ENCODE measurements around the gene TP63. TPM values are rescaled to one million over a fixed set of nuclear protein-coding genes. Genes with fewer than 3 reads are reported as not detected.
"Not testable (repeated sequence)": the region's sequence is repeated elsewhere in the genome, so short reads cannot be mapped to it uniquely, and the experiment has no call there.

TP63 gene
- polyA plus RNA-seq, 1 donor from 2014 or later: 0.12 TPM

- H4K20me1 ChIP-seq (ENCODE audit: insufficient read depth): no peaks in the 10 kb centered on the region
- H3F3A ChIP-seq (ENCODE audit: insufficient read depth, low read length, poor library complexity, severe bottlenecking): no peaks in the 10 kb centered on the region
- no peaks in the 10 kb centered on the region for H3K79me2 ChIP-seq (replicated peaks; ENCODE audit: insufficient read depth, low read length)
- H3K4me2 ChIP-seq (ENCODE audit: low read length): no peak overlapping the region
- H3K36me3 ChIP-seq (ENCODE audit: insufficient read depth, low read length): no peaks in the 10 kb centered on the region
- no peak overlapping the region for H3K4me3 ChIP-seq (ENCODE audit: low read length)
- H3K27me3 ChIP-seq (ENCODE audit: insufficient read depth, low read depth, low read length): no peaks in the 10 kb centered on the region
- no peak for TF ChIP-seq EP300 (conservative IDR thresholded peaks at IDR 0.05; ENCODE audit: poor library complexity, severe bottlenecking)
- TF ChIP-seq MXI1 (conservative IDR thresholded peaks at IDR 0.05; ENCODE audit: poor library complexity, severe bottlenecking): no peak
- no peak for TF ChIP-seq SMC3 (conservative IDR thresholded peaks at IDR 0.05; ENCODE audit: poor library complexity)
- no peak for TF ChIP-seq TAF1 (IDR thresholded peaks at IDR 0.05; ENCODE audit: low read depth)
- no peak for TF ChIP-seq REST (IDR thresholded peaks at IDR 0.05; ENCODE audit: borderline replicate concordance)
- TF ChIP-seq POLR2AphosphoS5 (IDR thresholded peaks at IDR 0.05): no peak
- TF ChIP-seq, protein P1, sequence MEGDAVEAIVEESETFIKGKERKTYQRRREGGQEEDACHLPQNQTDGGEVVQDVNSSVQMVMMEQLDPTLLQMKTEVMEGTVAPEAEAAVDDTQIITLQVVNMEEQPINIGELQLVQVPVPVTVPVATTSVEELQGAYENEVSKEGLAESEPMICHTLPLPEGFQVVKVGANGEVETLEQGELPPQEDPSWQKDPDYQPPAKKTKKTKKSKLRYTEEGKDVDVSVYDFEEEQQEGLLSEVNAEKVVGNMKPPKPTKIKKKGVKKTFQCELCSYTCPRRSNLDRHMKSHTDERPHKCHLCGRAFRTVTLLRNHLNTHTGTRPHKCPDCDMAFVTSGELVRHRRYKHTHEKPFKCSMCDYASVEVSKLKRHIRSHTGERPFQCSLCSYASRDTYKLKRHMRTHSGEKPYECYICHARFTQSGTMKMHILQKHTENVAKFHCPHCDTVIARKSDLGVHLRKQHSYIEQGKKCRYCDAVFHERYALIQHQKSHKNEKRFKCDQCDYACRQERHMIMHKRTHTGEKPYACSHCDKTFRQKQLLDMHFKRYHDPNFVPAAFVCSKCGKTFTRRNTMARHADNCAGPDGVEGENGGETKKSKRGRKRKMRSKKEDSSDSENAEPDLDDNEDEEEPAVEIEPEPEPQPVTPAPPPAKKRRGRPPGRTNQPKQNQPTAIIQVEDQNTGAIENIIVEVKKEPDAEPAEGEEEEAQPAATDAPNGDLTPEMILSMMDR (IDR thresholded peaks at IDR 0.05; ENCODE audit: poor library complexity, severe bottlenecking): no peak
- no peak for TF ChIP-seq RAD21 (conservative IDR thresholded peaks at IDR 0.05)
- TF ChIP-seq EZH2 (IDR thresholded peaks at IDR 0.05; ENCODE audit: borderline replicate concordance, insufficient read depth, low read length, poor library complexity, severe bottlenecking): no peak
- H3K27ac ChIP-seq (ENCODE audit: low read length): no peak overlapping the region
- no peaks in the 10 kb centered on the region for H3K9me3 ChIP-seq (ENCODE audit: low read length)
- no peaks in the 10 kb centered on the region for H3K9me2 ChIP-seq (ENCODE audit: insufficient read depth, low read length)
- no peak overlapping the region for H2AFZ ChIP-seq (ENCODE audit: low read depth, low read length)
- no peak overlapping the region for H3K9ac ChIP-seq (ENCODE audit: low read length)
These were observed 41.0 kb upstream of the TP63 start for GRCh38 chr3:189590223-189590622.

DNA sequence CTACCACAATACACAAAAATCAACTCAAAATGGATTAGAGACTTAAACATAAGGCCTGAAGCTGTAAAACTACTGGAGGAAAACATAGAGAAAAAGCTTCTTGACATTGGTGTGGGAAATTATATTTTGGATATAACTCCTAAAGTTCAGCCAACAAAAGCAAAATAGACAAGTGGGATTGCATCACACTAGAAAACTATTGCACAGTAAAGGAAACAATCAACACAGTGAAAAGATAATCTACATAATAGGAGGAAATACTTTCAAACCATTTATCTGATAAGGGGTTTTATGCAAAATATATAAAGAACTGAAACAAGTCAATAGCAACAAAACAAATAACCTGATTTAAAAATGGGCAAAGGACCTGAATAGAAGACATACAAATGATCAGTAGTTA is 37.6 kb upstream of the TP63 start:
- Histone ChIP-seq H3K4me2 (ENCODE audit: low read length) (no peak overlapping the region), H2AFZ (ENCODE audit: low read depth, low read length) (no peak overlapping the region), H4K20me1 (ENCODE audit: insufficient read depth) (no peaks in the 10 kb centered on the region), H3K9me2 (ENCODE audit: insufficient read depth, low read length) (no peaks in the 10 kb centered on the region), H3K9ac (ENCODE audit: low read length) (no peak overlapping the region), H3K27me3 (ENCODE audit: insufficient read depth, low read depth, low read length) (no peaks in the 10 kb centered on the region), H3F3A (ENCODE audit: insufficient read depth, low read length, poor library complexity, severe bottlenecking) (no peaks in the 10 kb centered on the region), H3K9me3 (ENCODE audit: low read length) (no peaks in the 10 kb centered on the region), H3K4me3 (ENCODE audit: low read length) (no peak overlapping the region), H3K36me3 (ENCODE audit: insufficient read depth, low read length) (no peaks in the 10 kb centered on the region), H3K27ac (ENCODE audit: low read length) (no peak overlapping the region), H3K79me2 (replicated peaks; ENCODE audit: insufficient read depth, low read length) (no peaks in the 10 kb centered on the region)
- TF ChIP-seq EZH2 (IDR thresholded peaks at IDR 0.05; ENCODE audit: borderline replicate concordance, insufficient read depth, low read length, poor library complexity, severe bottlenecking) (no peak), MXI1 (conservative IDR thresholded peaks at IDR 0.05; ENCODE audit: poor library complexity, severe bottlenecking) (no peak), SMC3 (conservative IDR thresholded peaks at IDR 0.05; ENCODE audit: poor library complexity) (no peak), POLR2AphosphoS5 (IDR thresholded peaks at IDR 0.05) (no peak), REST (IDR thresholded peaks at IDR 0.05; ENCODE audit: borderline replicate concordance) (no peak), RAD21 (conservative IDR thresholded peaks at IDR 0.05) (no peak), TAF1 (IDR thresholded peaks at IDR 0.05; ENCODE audit: low read depth) (no peak), EP300 (conservative IDR thresholded peaks at IDR 0.05; ENCODE audit: poor library complexity, severe bottlenecking) (no peak)
- TF ChIP-seq, protein P1 (IDR thresholded peaks at IDR 0.05; ENCODE audit: poor library complexity, severe bottlenecking): no peak

DNA sequence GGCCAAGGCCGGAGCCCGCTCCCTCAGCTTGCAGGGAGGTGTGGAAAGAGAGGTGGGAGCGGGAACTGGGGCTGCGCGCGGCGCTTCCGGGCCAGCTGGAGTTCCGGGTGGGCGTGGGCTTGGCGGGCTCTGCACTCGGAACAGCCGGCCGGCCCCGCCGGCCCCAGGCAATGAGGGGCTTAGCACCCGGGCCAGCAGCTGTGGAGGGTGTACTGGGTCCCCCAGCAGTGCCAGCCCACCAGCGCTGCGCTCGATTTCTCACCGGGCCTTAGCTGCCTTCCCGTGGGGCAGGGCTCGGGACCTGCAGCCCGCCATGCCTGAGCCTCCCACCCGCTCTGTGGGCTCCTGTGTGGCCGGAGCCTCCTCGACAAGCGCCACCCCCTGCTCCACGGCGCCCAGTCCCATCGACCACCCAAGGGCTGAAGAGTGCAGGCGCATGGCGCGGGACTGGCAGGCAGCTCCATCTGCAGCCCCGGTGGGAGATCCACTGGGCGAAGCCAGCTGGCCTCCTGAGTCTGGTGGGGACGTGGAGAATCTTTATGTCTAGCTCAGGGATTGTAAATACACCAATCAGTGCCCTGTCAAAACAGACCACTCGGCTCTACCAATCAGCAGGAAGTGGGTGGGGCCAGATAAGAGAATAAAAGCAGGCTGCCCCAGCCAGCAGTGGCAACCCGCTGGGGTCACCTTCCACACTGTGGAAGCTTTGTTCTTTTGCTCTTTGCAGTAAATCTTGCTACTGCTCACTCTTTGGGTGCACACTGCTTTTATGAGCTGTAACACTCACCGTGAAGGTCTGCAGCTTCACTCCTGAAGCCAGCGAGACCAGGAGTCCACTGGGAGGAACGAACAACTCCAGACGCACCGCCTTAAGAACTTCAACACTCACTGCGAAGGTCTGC is 34.9 kb upstream of the TP63 start:
- H3K4me2 ChIP-seq (ENCODE audit: low read length); H3K9me3 ChIP-seq (ENCODE audit: low read length); H3F3A ChIP-seq (ENCODE audit: insufficient read depth, low read length, poor library complexity, severe bottlenecking); H3K27me3 ChIP-seq (ENCODE audit: insufficient read depth, low read depth, low read length); H3K9ac ChIP-seq (ENCODE audit: low read length); H3K9me2 ChIP-seq (ENCODE audit: insufficient read depth, low read length); H3K79me2 ChIP-seq (replicated peaks; ENCODE audit: insufficient read depth, low read length); H3K4me3 ChIP-seq (ENCODE audit: low read length); H2AFZ ChIP-seq (ENCODE audit: low read depth, low read length); H3K36me3 ChIP-seq (ENCODE audit: insufficient read depth, low read length); H3K27ac ChIP-seq (ENCODE audit: low read length); H4K20me1 ChIP-seq (ENCODE audit: insufficient read depth): not testable (repeated sequence)
